Measurements from ENCODE around the gene GRIK5. TPM values are rescaled to one million over a fixed set of nuclear protein-coding genes. Genes with fewer than 3 reads are reported as not detected.

The GRIK5 gene
- total RNA-seq, 1 experiment from 2014 or later: 0.48 TPM

DNA sequence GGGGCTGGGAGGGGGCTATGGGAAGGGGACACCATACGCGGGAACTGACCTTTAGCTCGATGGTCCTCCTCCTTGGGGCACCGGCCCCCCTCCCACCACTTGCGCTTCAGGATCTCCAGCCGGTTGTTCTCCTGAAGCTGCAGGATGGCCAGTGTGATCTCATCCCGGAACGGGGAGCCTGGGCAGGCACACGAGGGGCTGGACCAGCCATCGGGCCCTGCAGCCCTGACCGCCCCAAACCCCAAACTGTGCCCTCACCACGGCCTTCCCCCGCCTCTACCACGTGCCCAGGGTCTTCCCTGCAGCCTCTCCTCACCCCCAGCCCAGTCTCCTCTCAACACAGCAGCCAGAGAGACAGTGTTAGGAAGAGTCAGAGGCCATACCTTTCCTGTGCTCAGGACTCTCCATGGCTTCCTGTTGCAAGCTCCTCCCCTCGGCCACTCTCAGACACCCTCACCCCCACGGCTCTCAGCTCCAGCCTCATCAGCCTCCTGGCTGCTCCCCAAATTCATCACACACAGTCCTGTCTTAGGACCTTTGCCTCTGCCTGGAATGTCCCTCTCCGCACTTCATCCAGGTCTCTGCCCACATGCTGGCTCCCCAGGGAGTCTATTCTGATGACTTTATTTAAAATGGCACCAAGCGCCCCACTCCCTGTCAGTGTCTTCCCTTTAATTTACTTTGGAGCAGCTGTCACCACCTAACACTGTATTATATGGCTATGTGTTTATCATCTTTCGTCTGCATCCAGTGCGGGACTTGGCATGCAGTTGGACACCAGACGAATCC, 66.3 kb downstream of the GRIK5 start:
- peaks cover 6% of the 10 kb centered on the region for H3K9me3 Mint-ChIP-seq (ENCODE audit: unreplicated experiment)

DNA sequence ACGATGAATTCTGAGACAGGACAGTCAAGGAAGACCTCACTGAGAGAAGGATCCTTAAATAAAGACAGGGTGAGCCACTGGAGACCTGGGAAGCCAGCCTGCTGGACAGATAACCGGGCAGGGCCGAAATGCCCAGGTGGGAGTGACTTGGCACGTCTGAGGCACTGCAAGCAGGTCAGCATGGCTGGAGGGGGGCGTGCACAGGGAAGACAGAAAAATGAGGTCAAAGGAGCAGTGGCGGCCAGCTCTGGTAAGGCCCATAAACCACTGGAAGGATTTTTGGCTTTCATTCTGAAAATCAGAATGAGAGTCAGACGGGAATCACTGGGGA, 70.2 kb downstream of the GRIK5 start:
- H3K27me3 Mint-ChIP-seq (ENCODE audit: insufficient read depth, unreplicated experiment): peaks cover 65% of the 10 kb centered on the region
- Histone ChIP-seq H3K9me3 (no peaks in the 10 kb centered on the region), H3K27me3 (replicated peaks; ENCODE audit: control insufficient read depth, insufficient read depth, low read length) (peaks cover 7% of the 10 kb centered on the region), H3K36me3 (ENCODE audit: control insufficient read depth, insufficient read depth, low read length) (no peaks in the 10 kb centered on the region), H3K4me3 (ENCODE audit: low read depth, low read length) (no peak overlapping the region), H3K4me1 (no peaks in the 10 kb centered on the region)
- H3K4me3 Mint-ChIP-seq (ENCODE audit: unreplicated experiment): no peak overlapping the region
- no peak for DNase-seq
- intact Hi-C loops (cut with micrococcal nuclease; ENCODE audit: unreplicated experiment): no loop called here
- peaks cover 2% of the 10 kb centered on the region for H3K36me3 Mint-ChIP-seq (ENCODE audit: insufficient read depth, unreplicated experiment)
- TF ChIP-seq, protein P1, sequence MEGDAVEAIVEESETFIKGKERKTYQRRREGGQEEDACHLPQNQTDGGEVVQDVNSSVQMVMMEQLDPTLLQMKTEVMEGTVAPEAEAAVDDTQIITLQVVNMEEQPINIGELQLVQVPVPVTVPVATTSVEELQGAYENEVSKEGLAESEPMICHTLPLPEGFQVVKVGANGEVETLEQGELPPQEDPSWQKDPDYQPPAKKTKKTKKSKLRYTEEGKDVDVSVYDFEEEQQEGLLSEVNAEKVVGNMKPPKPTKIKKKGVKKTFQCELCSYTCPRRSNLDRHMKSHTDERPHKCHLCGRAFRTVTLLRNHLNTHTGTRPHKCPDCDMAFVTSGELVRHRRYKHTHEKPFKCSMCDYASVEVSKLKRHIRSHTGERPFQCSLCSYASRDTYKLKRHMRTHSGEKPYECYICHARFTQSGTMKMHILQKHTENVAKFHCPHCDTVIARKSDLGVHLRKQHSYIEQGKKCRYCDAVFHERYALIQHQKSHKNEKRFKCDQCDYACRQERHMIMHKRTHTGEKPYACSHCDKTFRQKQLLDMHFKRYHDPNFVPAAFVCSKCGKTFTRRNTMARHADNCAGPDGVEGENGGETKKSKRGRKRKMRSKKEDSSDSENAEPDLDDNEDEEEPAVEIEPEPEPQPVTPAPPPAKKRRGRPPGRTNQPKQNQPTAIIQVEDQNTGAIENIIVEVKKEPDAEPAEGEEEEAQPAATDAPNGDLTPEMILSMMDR (IDR thresholded peaks at IDR 0.05; ENCODE audit: insufficient read depth in 1 of 2, low read depth in 1 of 2, low read length in 1 of 2, severe bottlenecking in 1 of 2, unreplicated experiment in 1 of 2): no peak
- ChIA-PET CTCF (no interaction called here), POLR2A (no interaction called here)
- no peaks in the 10 kb centered on the region for H3K9me3 Mint-ChIP-seq (ENCODE audit: unreplicated experiment)
- no TSS peak for BruUV-seq (replicated peaks)
- no peak overlapping the region for H3K27ac Mint-ChIP-seq (ENCODE audit: unreplicated experiment)
- H3K4me1 Mint-ChIP-seq (ENCODE audit: low read depth, unreplicated experiment): peaks cover 5% of the 10 kb centered on the region

More for the DNA sequence above, 66.3 kb downstream of the GRIK5 start:
- intact Hi-C loops (cut with micrococcal nuclease; ENCODE audit: unreplicated experiment): no loop called here
- H3K27ac Mint-ChIP-seq (ENCODE audit: unreplicated experiment): no peak overlapping the region
- H3K36me3 ChIP-seq (ENCODE audit: control insufficient read depth, insufficient read depth, low read length): no peaks in the 10 kb centered on the region
- no TSS peak for BruUV-seq (replicated peaks)
- TF ChIP-seq, protein P1 (IDR thresholded peaks at IDR 0.05; ENCODE audit: insufficient read depth in 1 of 2, low read depth in 1 of 2, low read length in 1 of 2, severe bottlenecking in 1 of 2, unreplicated experiment in 1 of 2): no peak
- H3K4me3 Mint-ChIP-seq (ENCODE audit: unreplicated experiment): no peak overlapping the region
- ChIA-PET CTCF (interaction anchor here (0.6 kb wide), 1 partner anchor 31 kb away, joined by 3 read pairs; no protein-coding TSS in a partner anchor), POLR2A (no interaction called here)
- H3K4me3 ChIP-seq (ENCODE audit: low read depth, low read length): no peak overlapping the region
- H3K9me3 ChIP-seq: no peaks in the 10 kb centered on the region
- H3K4me1 ChIP-seq: no peaks in the 10 kb centered on the region
- H3K4me1 Mint-ChIP-seq (ENCODE audit: low read depth, unreplicated experiment): peaks cover 5% of the 10 kb centered on the region
- peaks cover 3% of the 10 kb centered on the region for H3K27me3 ChIP-seq (replicated peaks; ENCODE audit: control insufficient read depth, insufficient read depth, low read length)
- H3K27me3 Mint-ChIP-seq (ENCODE audit: insufficient read depth, unreplicated experiment): peaks cover 56% of the 10 kb centered on the region
- no peak for DNase-seq
- no peaks in the 10 kb centered on the region for H3K36me3 Mint-ChIP-seq (ENCODE audit: insufficient read depth, unreplicated experiment)

DNA sequence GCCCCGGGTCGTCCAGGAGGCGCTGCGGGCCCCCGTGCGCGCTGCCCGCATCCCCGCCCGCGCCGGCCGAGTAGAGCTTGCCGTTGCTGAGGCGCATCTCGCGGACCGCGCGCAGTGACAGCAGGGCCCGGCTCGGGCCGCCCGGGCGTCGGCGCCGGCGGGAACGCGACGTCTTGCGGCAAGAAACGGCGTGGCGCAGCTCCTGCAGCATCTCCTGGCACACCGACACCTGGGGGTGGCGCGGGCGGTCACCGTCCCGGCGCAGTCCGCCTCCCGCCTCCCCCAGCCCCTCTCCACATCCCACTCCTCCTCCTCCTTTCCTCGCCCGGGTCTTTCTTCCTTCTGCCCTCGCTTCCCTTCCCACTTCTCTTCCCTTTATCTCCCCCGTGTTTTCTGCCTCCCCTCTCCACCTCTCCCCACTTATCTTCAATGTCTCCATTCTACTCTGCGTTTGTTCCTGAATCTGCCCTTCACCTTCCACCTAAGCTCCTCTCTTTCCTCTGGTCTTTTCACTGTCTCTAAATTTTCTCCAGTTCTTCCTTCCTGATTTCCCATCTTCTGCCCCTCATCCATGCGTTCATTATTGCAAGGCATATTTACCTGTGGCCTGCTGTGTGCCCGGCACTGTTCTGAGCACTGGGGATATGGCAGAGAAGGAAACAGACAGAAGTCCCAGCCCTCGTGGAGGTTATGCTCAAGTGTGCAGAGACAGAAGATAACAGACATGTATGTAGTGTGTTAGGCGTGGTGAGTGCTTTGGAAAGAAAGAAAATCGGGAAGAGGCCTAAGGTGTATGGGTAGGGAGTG, 70.7 kb downstream of the GRIK5 start:
- POLR2A ChIA-PET: no interaction called here
- no peak for DNase-seq
- Mint-ChIP-seq H3K9me3 (ENCODE audit: unreplicated experiment) (no peaks in the 10 kb centered on the region), H3K36me3 (ENCODE audit: insufficient read depth, unreplicated experiment) (peaks cover 4% of the 10 kb centered on the region), H3K4me1 (ENCODE audit: low read depth, unreplicated experiment) (peaks cover 5% of the 10 kb centered on the region), H3K27ac (ENCODE audit: unreplicated experiment) (no peak overlapping the region), H3K27me3 (ENCODE audit: insufficient read depth, unreplicated experiment) (peaks cover 65% of the 10 kb centered on the region), H3K4me3 (ENCODE audit: unreplicated experiment) (peak overlapping the region; percentile 52)
- Histone ChIP-seq H3K9me3 (no peaks in the 10 kb centered on the region), H3K4me1 (no peaks in the 10 kb centered on the region), H3K4me3 (ENCODE audit: low read depth, low read length) (no peak overlapping the region), H3K36me3 (ENCODE audit: control insufficient read depth, insufficient read depth, low read length) (no peaks in the 10 kb centered on the region), H3K27me3 (replicated peaks; ENCODE audit: control insufficient read depth, insufficient read depth, low read length) (peaks cover 9% of the 10 kb centered on the region)
- no TSS peak for BruUV-seq (replicated peaks)
- TF ChIP-seq, protein P1 (IDR thresholded peaks at IDR 0.05; ENCODE audit: insufficient read depth in 1 of 2, low read depth in 1 of 2, low read length in 1 of 2, severe bottlenecking in 1 of 2, unreplicated experiment in 1 of 2): no peak
- intact Hi-C loops (cut with micrococcal nuclease; ENCODE audit: unreplicated experiment): no loop called here
- CTCF ChIA-PET: no interaction called here
